GM12865 (cell line): Measurements from ENCODE around the gene CGAS.

Source experiments
- DNase-seq: peaks from one replicate; pipeline ENCODE4 v3.0.0; 2010; ENCODE audit warnings: low read depth
- H3K4me3 ChIP-seq: 2 replicates; pipeline ENCODE4 v1.5.1; 2011; ENCODE audit warnings: mild to moderate bottlenecking, low read depth, low read length, control low read depth
- CTCF ChIP-seq: IDR thresholded peaks from 2 replicates; pipeline ENCODE4 v1.5.1; 2011; ENCODE audit warnings: low read length, control low read depth, low read depth, inconsistent platforms; ENCODE audit not compliant: insufficient read depth; ENCODE audit errors: missing control alignments

The CGAS gene

GRCh38 chr6:73451223-73452106 lies 632 bp downstream of the CGAS start:
- peak; percentile 84 for DNase-seq
- no peak for TF ChIP-seq CTCF
- H3K4me3 ChIP-seq: peak overlapping the region; percentile 95

GRCh38 chr6:73443555-73443954 lies 8.5 kb downstream of the CGAS start:
- DNase-seq: no peak
- H3K4me3 ChIP-seq: no peak overlapping the region
- TF ChIP-seq CTCF: no peak

GRCh38 chr6:73435236-73435635 lies 16.9 kb downstream of the CGAS start:
- no peak for TF ChIP-seq CTCF
- no peak overlapping the region for H3K4me3 ChIP-seq
- no peak for DNase-seq

GRCh38 chr6:73421534-73421933 lies 30.6 kb downstream of the CGAS start:
- H3K4me3 ChIP-seq: no peak overlapping the region
- TF ChIP-seq CTCF: no peak
- DNase-seq: no peak

GRCh38 chr6:73418081-73418741 lies 33.9 kb downstream of the CGAS start:
- peak; percentile 11 for DNase-seq
- no peak for TF ChIP-seq CTCF

GRCh38 chr6:73413102-73413501 lies 39.0 kb downstream of the CGAS start:
- H3K4me3 ChIP-seq: no peak overlapping the region
- no peak for TF ChIP-seq CTCF
- DNase-seq: no peak

More at GRCh38 chr6:73418081-73418741, 33.9 kb downstream of the CGAS start:
- H3K4me3 ChIP-seq: no peak overlapping the region
